ENCODE results near the gene DBI. TPM values are rescaled to one million over a fixed set of nuclear protein-coding genes. Genes with fewer than 3 reads are reported as not detected.

DBI gene
- total RNA-seq, 1 experiment from 2014 or later, result 129 TPM

DNA sequence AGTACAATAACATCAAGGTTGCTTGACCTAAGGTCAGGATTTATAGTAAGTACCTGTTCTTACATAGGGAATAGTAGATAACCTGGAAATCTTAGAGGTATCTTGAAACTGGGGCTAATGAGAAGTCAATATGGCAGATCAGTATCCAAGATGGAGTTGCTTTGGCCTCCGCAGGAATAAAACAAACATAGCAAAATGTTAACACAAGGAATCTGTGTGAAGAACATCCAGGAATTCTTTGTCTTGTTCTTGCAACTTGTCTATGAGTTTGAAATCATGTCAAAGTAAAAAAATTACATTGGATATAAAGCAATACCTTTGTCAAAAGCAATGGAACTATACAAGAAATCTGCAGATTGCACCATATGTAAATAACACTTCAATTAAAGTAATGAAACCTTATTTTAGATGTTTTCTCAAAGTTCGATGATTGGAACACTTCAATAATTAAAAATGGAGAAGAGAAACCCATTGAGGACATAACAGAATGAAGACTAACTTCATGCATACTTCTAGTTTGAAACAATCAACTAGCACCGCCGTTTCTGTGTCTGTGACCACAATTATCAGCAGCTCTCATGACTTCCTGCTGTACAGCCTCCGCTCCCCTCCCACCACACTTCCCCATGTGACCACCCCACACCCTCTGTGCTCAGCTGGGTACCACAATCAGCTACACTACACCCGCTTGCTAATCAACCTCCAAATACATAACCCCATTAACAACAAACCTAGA, 27.8 kb upstream of the DBI start (continued):
- TF ChIP-seq, protein P1, sequence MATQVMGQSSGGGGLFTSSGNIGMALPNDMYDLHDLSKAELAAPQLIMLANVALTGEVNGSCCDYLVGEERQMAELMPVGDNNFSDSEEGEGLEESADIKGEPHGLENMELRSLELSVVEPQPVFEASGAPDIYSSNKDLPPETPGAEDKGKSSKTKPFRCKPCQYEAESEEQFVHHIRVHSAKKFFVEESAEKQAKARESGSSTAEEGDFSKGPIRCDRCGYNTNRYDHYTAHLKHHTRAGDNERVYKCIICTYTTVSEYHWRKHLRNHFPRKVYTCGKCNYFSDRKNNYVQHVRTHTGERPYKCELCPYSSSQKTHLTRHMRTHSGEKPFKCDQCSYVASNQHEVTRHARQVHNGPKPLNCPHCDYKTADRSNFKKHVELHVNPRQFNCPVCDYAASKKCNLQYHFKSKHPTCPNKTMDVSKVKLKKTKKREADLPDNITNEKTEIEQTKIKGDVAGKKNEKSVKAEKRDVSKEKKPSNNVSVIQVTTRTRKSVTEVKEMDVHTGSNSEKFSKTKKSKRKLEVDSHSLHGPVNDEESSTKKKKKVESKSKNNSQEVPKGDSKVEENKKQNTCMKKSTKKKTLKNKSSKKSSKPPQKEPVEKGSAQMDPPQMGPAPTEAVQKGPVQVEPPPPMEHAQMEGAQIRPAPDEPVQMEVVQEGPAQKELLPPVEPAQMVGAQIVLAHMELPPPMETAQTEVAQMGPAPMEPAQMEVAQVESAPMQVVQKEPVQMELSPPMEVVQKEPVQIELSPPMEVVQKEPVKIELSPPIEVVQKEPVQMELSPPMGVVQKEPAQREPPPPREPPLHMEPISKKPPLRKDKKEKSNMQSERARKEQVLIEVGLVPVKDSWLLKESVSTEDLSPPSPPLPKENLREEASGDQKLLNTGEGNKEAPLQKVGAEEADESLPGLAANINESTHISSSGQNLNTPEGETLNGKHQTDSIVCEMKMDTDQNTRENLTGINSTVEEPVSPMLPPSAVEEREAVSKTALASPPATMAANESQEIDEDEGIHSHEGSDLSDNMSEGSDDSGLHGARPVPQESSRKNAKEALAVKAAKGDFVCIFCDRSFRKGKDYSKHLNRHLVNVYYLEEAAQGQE (IDR thresholded peaks at IDR 0.05; ENCODE audit: low read depth), result no peak
- TF ChIP-seq EZH2 (IDR thresholded peaks at IDR 0.05) (no peak), POLR2AphosphoS5 (IDR thresholded peaks at IDR 0.05; ENCODE audit: low read depth, low read length) (no peak), EGR1 (IDR thresholded peaks at IDR 0.05; ENCODE audit: low read depth) (no peak), ZFX (IDR thresholded peaks at IDR 0.05) (no peak)

DNA sequence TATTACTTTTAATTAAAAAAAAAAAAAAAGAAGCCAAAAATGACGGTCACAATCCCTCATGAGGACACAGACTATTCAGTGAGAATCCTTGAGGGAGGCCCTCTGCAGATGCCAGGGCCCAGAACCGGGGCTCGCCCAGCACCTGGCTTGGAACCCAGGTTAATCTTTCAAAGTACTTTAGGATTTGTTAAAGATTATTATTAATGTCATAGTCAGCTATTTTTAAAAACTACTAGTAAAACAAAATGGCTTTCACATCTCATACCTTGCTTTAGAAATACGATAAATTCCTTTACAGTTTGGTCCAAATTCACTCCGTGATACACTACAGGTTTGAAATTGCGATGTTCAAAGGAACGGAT, 27.2 kb upstream of the DBI start:
- H3K9me2 ChIP-seq (ENCODE audit: insufficient read depth), result no peaks in the 10 kb centered on the region
- intact Hi-C loops (cut with micrococcal nuclease), result no loop called here
- H2AFZ ChIP-seq (ENCODE audit: low read depth, low read length, poor library complexity, severe bottlenecking), result no peak overlapping the region
- H3K79me2 ChIP-seq (ENCODE audit: insufficient read depth, low read length), result peaks cover 3% of the 10 kb centered on the region; the same call in 1 of the 2 replicates
- TSS peak; percentile 39 for BruUV-seq (replicated peaks)
- no peak overlapping the region for H3K4me2 ChIP-seq (ENCODE audit: low read length)
- TF ChIP-seq POLR2A (IDR thresholded peaks at IDR 0.05; ENCODE audit: borderline replicate concordance, extremely low read depth, insufficient read depth, insufficient read length), result no peak
- TF ChIP-seq YY1 (IDR thresholded peaks at IDR 0.05; ENCODE audit: extremely low read depth, insufficient replicate concordance, low read depth, low read length), result no peak
- TF ChIP-seq SIN3A (IDR thresholded peaks at IDR 0.05; ENCODE audit: low read depth), result no peak
- no peak for TF ChIP-seq JUND (IDR thresholded peaks at IDR 0.05)
- no peak for TF ChIP-seq EZH2phosphoT487 (IDR thresholded peaks at IDR 0.05; ENCODE audit: borderline replicate concordance)
- no peak for TF ChIP-seq RAD21 (IDR thresholded peaks at IDR 0.05; ENCODE audit: low read depth)
- TF ChIP-seq, protein P1 (IDR thresholded peaks at IDR 0.05; ENCODE audit: low read depth), result no peak
- TF ChIP-seq, protein P2, sequence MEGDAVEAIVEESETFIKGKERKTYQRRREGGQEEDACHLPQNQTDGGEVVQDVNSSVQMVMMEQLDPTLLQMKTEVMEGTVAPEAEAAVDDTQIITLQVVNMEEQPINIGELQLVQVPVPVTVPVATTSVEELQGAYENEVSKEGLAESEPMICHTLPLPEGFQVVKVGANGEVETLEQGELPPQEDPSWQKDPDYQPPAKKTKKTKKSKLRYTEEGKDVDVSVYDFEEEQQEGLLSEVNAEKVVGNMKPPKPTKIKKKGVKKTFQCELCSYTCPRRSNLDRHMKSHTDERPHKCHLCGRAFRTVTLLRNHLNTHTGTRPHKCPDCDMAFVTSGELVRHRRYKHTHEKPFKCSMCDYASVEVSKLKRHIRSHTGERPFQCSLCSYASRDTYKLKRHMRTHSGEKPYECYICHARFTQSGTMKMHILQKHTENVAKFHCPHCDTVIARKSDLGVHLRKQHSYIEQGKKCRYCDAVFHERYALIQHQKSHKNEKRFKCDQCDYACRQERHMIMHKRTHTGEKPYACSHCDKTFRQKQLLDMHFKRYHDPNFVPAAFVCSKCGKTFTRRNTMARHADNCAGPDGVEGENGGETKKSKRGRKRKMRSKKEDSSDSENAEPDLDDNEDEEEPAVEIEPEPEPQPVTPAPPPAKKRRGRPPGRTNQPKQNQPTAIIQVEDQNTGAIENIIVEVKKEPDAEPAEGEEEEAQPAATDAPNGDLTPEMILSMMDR (IDR thresholded peaks at IDR 0.05 in 2 of 3, conservative IDR thresholded peaks at IDR 0.05 in 1 of 3; ENCODE audit: borderline replicate concordance in 1 of 3, insufficient read depth in 1 of 3, low read depth in 2 of 3, low read length in 2 of 3), result no peak
- TF ChIP-seq EZH2 (IDR thresholded peaks at IDR 0.05), result no peak
- no peak for TF ChIP-seq ZNF274 (IDR thresholded peaks at IDR 0.05; ENCODE audit: low read depth, low read length)
- TF ChIP-seq, protein P3, sequence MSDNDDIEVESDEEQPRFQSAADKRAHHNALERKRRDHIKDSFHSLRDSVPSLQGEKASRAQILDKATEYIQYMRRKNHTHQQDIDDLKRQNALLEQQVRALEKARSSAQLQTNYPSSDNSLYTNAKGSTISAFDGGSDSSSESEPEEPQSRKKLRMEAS (IDR thresholded peaks at IDR 0.05), result no peak
- no peak for TF ChIP-seq ELF1 (IDR thresholded peaks at IDR 0.05; ENCODE audit: borderline replicate concordance, low read depth)
- CTCF ChIA-PET, result no interaction called here
- no peak for ATAC-seq
- RAD21 ChIA-PET (ENCODE audit: low non-redundant PET in 1 of 2, low total read pairs in 2 of 2, uncharacterized antibody in 2 of 2, unreplicated experiment in 2 of 2), result no interaction called here
- H3K36me3 ChIP-seq (ENCODE audit: control insufficient read depth in 1 of 2, insufficient read depth in 2 of 2, low read length in 2 of 2), result 0 out of 4 replicates have a peak, but pooled peaks cover 0 to 4% of the 10 kb centered on the region in 2 experiments
- no peak overlapping the region for H3K9ac ChIP-seq (ENCODE audit: low read length)
- H3K4me1 ChIP-seq (ENCODE audit: control insufficient read depth in 1 of 2, insufficient read depth in 2 of 2, low read length in 2 of 2), result no peaks in the 10 kb centered on the region
- H3K9me3 ChIP-seq (ENCODE audit: control insufficient read depth in 1 of 2, insufficient read depth in 1 of 2, low read depth in 1 of 2, low read length in 2 of 2), result no peaks in the 10 kb centered on the region
- H3K4me3 ChIP-seq (replicated peaks in 1 of 2; ENCODE audit: low read depth in 1 of 2, low read length in 2 of 2), result no peak overlapping the region
- no peaks in the 10 kb centered on the region for H4K20me1 ChIP-seq (ENCODE audit: insufficient read depth)
- no peaks in the 10 kb centered on the region for H3K27me3 ChIP-seq (ENCODE audit: insufficient read depth, low read length)
- POLR2A ChIA-PET, result no interaction called here
- no peak for DNase-seq (ENCODE audit: low read depth, low spot score)
- no peak overlapping the region for H3K27ac ChIP-seq (ENCODE audit: low read depth, low read length)

Measured in HCT116 (cell line).